ENCODE data around the gene APLP1.
"Not testable (repeated sequence)": the region's sequence is repeated elsewhere in the genome, so short reads cannot be mapped to it uniquely, and the experiment has no call there.

Gene APLP1

GRCh38 chr19:35904311-35905068 is 36.1 kb downstream of the APLP1 start:
- DNase-seq (ENCODE audit: low read depth in 2 of 2), result no peak

GRCh38 chr19:35905178-35905727 is 36.9 kb downstream of the APLP1 start:
- DNase-seq (ENCODE audit: low read depth in 2 of 2), result no peak

DNA sequence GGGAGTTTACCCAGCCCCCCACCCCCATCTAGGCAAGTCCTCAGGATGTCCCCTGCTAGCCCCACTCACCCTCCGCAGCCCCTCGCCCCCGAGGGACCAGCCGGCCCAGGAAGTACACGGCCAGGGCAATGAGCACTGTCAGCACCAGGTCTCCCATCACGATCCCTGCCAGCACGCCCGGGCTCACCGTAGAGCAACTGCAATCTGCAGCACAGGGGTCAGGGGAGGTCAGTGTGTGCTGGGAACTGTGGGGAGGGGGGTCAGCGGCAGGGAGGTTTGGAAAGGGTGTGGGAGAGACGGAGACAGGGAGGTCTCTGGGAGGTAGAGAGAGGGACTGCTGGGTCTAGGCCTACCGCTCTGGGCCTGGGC is 39.0 kb downstream of the APLP1 start:
- DNase-seq (ENCODE audit: low read depth in 2 of 2), result no peak

GRCh38 chr19:35908010-35908441 is 39.7 kb downstream of the APLP1 start, which contains the start of gene TYROBP:
Gene TYROBP (minus strand): TSS chr19:35908295. CDS start chr19:35908228, 67 bp downstream.
- no peak for DNase-seq (ENCODE audit: low read depth in 2 of 2)

DNA sequence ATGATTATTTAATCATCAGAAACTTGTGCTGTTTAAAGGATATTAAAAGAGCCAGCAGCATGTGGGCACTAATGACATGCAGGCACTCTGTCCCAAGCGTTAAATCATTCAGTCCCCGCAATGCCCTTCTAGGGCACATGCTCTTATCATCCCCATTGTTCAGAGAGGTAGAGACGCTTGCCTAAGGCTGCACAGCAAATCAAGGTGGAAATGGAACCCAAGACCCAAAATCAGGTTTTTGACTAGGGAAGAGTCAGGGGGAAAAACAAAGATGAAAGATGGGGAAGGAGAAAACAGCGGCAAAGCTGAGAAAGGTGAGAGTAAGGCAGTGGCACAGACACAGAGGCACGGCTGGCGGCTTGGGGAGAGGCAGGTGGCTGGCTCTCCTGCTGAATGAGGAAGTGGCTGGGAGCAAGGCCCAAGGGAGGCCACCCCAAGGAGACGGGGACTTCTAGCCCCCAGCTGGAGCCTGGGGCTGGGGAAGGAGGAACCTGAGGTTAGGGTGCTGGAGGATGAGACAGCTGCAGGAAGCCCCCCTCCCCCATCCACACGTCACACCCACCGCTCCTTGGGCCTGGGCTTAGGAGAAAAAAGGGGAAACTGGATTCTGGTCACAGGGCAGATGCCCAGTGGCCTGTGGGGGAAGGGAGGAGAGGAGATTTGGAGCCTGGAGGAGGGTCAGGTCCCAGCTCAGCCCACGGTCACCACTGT is 40.8 kb downstream of the APLP1 start:
- no peak for DNase-seq (ENCODE audit: low read depth in 2 of 2)

GRCh38 chr19:35909684-35910035 is 41.3 kb downstream of the APLP1 start:
- DNase-seq (ENCODE audit: low read depth in 2 of 2), result no peak

GRCh38 chr19:35910355-35910754 is 42.0 kb downstream of the APLP1 start:
- DNase-seq (ENCODE audit: low read depth in 2 of 2), result not testable (repeated sequence)

DNA sequence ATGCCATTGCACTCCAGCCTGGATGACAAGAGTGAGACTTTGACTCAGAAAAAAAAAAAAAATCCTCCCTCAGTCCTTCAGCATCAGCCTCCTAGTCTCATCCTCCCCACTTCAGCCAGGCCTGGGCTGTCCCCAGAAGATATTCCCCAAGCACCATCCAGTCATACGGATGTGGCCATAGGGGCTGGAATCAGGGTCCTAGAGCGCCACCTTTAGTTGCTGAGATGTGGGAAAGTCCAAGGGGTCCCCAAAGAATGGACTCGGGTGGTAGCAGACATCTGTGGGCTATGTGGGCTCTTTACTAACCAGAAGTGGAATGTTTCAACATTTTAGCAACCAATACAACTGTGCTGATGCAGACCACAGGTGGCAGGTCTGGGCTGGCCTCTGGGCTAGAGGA is 42.8 kb downstream of the APLP1 start:
- DNase-seq (ENCODE audit: low read depth in 2 of 2), result no peak

- no peak for DNase-seq (ENCODE audit: low read depth in 2 of 2)
Observed at GRCh38 chr19:35911790-35912189, 43.4 kb downstream of the APLP1 start.

DNA sequence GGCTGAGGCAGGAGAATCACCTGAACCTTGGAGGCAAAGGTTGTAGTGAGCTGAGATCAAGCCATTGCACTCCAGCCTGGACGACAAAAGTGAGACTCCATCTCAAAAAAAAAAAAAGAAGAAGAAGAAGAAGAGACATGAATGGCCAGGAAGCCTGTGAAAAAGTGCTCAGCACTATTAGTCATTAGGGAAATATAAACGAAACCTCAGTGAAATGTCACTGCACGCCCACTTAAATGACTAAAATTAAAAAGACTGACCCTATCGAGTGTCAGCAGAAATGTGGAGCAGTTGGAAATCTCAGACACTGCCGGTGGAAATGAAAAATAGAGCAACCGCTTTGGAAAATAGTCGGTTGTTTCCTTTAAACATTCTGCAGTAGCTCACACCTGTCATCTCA is 45.2 kb downstream of the APLP1 start:
- no peak for DNase-seq (ENCODE audit: low read depth in 2 of 2)

GRCh38 chr19:35915443-35915842 is 47.1 kb downstream of the APLP1 start:
- DNase-seq (ENCODE audit: low read depth in 2 of 2), result no peak

- no peak for DNase-seq (ENCODE audit: low read depth in 2 of 2)
Observed at GRCh38 chr19:35919306-35919705, 50.9 kb downstream of the APLP1 start.

DNA sequence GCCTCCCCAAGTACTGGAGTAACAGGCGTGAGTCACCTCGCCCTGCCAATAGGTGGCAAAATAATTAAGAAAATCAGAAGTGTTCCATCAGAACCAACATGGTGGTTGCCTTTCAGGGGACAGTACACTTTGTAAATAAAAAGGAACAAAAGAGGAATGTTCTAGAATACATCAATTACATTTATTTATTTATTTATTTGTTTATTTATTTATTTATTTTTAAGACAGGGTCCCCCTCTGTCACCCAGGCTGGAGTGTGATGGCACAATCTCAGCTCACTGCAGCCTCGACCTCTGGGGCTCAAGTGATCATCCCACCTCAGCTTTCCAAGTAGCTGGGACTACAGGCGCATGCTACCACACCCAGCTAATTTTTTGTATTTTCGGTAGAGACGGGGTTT is 52.6 kb downstream of the APLP1 start:
- DNase-seq (ENCODE audit: low read depth in 2 of 2), result no peak

- DNase-seq (ENCODE audit: low read depth in 2 of 2), result no peak
Observed at GRCh38 chr19:35925501-35925900, 57.1 kb downstream of the APLP1 start.

GRCh38 chr19:35928507-35928906 is 60.1 kb downstream of the APLP1 start:
- no peak for DNase-seq (ENCODE audit: low read depth in 2 of 2)

All from stimulated activated CD8-positive, alpha-beta memory T cell treated with anti-CD3 and anti-CD28 coated beads, Interleukin-2, amount 100 ng/mL, for 1 hour (primary cell).